D721Med (cell line): Measurements from ENCODE around the gene S1PR4.

Source experiments
- DNase-seq: peaks from one replicate; pipeline ENCODE4 v3.0.0; 2011; ENCODE audit warnings: low spot score; ENCODE audit not compliant: insufficient read length
- FAIRE-seq: peaks from 2 replicates; lab custom pipeline; 2011; peaks lifted over from hg19 to GRCh38; lab: Jason Lieb, UNC
- CTCF ChIP-seq: IDR thresholded peaks from 2 replicates; pipeline ENCODE4 v1.5.1; 2012; ENCODE audit warnings: mild to moderate bottlenecking, control low read depth; ENCODE audit not compliant: insufficient read depth; ENCODE audit errors: missing control alignments

Gene S1PR4

GRCh38 chr19:3178377-3178972, at the start of gene S1PR4:
TSS of gene S1PR4 (plus strand) at chr19:3178769. CDS start at chr19:3178793, 24 bp downstream.
- FAIRE-seq = no peak
- no peak for TF ChIP-seq CTCF
- no peak for DNase-seq

- DNase-seq (no peak), FAIRE-seq (no peak)
- peak; percentile 45 for TF ChIP-seq CTCF
Observed at GRCh38 chr19:3129112-3129511, 49.5 kb upstream of the S1PR4 start.

- FAIRE-seq (no peak), DNase-seq (no peak)
- no peak for TF ChIP-seq CTCF
Observed at GRCh38 chr19:3131168-3131567, 47.4 kb upstream of the S1PR4 start.

GRCh38 chr19:3132971-3133792, 45.4 kb upstream of the S1PR4 start:
- FAIRE-seq = no peak
- no peak for DNase-seq
- TF ChIP-seq CTCF = no peak

GRCh38 chr19:3133793-3134116, 44.8 kb upstream of the S1PR4 start:
- DNase-seq = no peak
- TF ChIP-seq CTCF = no peak
- no peak for FAIRE-seq

- DNase-seq (no peak), FAIRE-seq (no peak)
- TF ChIP-seq CTCF = no peak
Observed at GRCh38 chr19:3135961-3136683, 42.4 kb upstream of the S1PR4 start, which contains the start of gene GNA15. TSS of gene GNA15 (plus strand) at chr19:3136033. CDS start at chr19:3136451, 418 bp downstream.
